Amniotic epithelial cell (primary cell): ENCODE measurements around the gene MYO19.
A peak's percentile ranks its signal among the peaks of the same experiment; 100 is the strongest.
"Not testable (repeated sequence)": the region's sequence is repeated elsewhere in the genome, so short reads cannot be mapped to it uniquely, and the experiment has no call there.

Experiments
- DNase-seq: peaks from one replicate; pipeline ENCODE4 v3.0.0-alpha.2; 2010; ENCODE audit warnings: low read depth

MYO19 gene

GRCh38 chr17:36529121-36529520, 5.5 kb downstream of the MYO19 start:
- peak; percentile 62 for DNase-seq

DNA sequence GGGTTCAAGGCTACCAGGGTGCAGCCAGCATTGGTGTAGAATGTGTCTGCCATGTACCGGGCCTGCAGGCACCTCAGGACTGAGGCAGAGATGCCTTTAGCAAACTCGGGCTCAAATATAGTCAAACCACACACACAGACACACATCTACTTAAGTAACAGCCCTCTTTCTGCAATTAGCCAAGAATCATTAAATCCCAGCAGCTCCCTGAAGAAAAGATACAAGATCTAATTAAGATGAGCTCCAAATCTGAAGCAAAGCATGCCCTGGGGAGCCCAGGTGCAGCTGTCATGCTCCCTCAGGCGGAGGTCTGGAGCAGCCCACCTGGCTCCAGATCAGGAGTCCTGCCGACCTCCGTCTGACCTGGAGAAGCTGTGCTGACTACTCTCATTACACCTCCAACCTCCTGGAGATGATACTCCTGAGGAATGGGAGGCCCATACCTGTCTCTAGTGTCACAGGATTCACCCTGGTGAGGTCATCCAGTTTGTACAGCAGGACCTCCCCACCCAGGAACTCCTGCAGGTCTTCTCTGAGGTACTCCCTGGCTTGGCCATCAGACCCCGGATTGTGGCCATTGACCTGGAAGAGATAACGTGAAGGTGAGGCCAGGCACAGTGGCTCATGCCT, 6.9 kb downstream of the MYO19 start:
- DNase-seq = no peak

GRCh38 chr17:36525888-36526287, 8.8 kb downstream of the MYO19 start:
- no peak for DNase-seq

DNA sequence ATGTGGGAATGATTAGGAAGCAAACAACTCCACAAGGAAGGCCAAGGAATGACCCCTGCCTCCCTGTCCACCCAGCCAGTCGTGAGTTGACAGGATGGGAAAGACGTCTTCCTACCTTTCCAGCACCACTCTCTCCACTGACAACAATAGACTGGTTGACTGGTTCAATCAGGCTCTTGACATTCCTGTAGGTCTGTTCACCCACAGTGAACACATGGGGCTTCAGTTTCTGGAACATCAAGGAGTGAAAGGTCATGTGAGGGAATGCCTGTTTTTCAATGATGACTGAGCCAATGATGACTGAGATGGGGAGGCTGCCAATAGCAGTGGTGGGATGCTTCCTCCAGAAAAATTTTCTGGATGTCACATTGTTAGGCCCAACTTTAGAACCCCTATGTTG, 9.6 kb downstream of the MYO19 start:
- DNase-seq = no peak

- no peak for DNase-seq
Observed at GRCh38 chr17:36524428-36524876, 10.2 kb downstream of the MYO19 start.

GRCh38 chr17:36523113-36523512, 11.6 kb downstream of the MYO19 start:
- DNase-seq = no peak

DNA sequence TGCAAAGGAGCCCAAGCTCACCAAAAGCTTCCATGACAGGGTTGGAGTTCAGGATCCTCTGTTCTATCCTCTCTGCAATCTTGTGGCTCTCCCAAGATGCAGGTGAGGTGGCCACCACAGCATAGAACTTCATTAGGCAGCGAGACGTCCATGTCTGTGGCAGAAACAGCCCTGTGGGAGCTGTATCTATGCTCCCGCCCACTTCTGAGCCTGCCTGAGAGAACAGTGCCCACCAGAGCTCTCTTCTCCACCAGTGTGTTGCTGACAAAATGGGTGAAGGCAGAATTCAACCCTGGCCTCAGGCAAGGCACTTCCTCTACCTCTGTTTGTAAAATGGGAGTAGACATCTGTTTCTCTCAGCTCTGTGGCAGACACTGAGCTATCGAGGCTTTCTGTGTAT, 18.8 kb downstream of the MYO19 start:
- no peak for DNase-seq

DNA sequence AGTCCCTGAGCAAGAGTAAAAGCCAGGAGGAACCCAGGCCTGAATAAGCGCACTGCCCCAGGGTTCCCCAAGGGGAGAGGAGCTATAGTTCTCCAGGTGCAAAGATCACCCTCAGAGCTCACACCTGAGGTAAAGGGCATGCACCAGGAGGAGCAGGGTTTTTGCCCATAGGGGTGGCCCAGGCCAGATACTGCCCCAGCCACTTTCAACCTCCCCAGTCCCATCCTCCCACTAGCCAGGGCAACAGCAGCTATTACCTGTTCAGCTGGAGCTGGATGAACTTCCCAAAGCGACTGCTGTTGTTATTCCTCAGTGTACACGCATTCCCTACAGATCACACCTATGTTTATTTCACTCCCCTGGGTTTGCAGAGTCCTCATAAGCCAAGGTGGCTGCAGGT, 19.8 kb downstream of the MYO19 start:
- no peak for DNase-seq

DNA sequence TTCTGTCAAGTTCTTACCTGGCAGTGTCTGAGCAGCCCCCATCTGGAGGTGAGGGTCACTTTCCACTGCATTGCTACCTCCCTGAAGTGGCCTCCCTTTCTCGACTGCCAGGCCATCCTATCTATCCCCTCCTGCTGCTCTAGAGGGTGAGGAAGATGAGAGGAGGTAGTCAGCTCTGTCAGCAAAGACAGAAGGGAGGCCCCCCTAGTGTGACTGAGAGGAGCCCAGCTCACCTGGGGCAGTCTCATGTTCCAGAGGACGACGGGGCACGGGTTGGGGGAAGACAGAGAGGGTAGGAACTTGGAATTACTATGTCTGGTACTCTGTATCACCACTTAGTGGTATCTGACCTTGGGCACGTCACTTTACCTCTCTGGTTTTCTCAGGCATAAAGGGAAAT, 22.0 kb downstream of the MYO19 start:
- no peak for DNase-seq

GRCh38 chr17:36511216-36511615, 23.5 kb downstream of the MYO19 start:
- DNase-seq = no peak

GRCh38 chr17:36510636-36511035, 24.0 kb downstream of the MYO19 start:
- DNase-seq = no peak

GRCh38 chr17:36509272-36509985, 25.2 kb downstream of the MYO19 start:
- DNase-seq = no peak

DNA sequence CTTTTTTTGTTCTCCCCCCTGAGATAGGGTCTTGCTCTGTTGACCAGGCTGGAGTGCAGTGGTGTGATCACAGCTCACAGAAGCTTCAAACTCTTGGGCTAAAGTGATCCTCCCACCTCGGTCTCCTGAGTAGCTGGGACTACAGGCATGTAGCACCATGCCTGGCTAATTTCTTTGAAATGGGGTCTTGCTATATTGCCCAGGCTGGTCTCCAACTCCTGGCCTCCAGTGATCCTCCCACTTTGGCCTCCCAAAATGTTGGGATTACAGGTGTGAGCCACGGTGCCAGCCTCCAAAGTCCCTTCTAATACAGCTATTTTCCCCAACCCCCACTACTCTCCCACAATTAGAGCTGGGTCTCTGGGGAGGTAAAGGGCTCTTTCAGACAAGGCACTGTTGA, 26.2 kb downstream of the MYO19 start:
- not testable (repeated sequence) for DNase-seq

DNA sequence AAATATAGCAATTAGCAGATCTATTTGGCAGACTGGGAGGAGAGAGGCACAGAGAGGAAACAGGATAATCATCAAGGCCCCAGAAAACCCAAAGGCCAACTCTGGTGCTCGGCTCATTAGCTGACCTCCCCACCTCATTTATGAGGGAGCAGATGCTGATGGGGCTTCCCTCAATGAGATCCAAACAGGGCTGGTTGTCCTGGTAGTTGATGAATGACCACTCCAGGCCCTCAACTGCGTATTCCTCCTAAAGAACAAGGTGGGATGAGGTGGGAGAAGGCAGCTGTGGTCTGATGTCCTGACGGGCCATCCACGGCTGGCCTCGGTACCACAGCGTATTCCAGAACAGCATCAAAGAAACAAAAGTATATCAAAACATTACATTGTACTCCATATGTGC, 27.4 kb downstream of the MYO19 start:
- no peak for DNase-seq

- no peak for DNase-seq
Observed at GRCh38 chr17:36506831-36507230, 27.8 kb downstream of the MYO19 start.

DNA sequence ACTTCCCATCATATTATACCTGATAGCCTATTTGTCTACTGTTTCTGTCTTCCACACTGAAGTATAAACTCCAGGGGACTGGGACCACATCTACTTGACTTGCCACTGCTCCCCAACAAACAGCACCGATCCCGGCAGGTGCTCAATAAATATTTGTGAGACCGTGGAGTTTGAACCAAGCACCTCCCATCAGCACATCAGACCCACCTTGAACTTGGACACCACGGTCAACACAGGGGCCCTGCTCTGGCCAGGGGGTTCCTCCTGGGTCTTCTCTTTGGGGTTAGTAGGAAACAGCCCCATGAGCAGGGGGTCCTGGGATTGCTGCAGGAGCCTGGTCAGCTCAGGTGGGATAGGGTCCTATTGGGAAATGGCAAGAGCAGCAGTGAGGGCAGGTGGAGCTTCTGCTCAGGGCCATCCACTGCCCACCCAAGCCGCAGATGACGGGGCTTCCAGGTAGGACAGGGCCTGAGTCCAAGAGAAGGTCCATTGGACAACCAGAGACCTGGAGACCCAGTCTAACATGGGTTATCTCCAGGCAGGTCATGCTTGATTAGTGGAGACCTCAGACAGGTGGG, 28.3 kb downstream of the MYO19 start:
- DNase-seq = no peak

GRCh38 chr17:36505171-36505570, 29.5 kb downstream of the MYO19 start:
- DNase-seq = no peak

DNA sequence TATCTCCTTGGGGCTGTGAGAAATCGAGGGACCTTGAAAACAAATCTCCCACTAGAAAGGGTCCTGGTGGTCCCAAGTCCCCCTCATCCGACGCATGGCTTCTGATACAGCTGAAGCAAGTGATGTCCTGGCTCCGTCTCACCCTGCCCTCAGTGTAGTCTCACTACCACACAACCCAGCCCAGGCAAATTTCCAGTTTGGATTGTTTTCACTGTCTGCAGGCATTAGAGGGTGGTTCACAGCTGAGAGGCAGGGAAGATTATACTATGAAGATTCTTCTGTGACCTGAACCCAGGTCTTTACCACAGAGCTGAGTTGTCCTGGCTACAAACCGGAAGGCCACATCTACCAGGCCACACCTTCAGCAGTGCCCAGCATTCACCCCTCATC, 30.5 kb downstream of the MYO19 start:
- no peak for DNase-seq

GRCh38 chr17:36503456-36504155, 31.1 kb downstream of the MYO19 start:
- no peak for DNase-seq

GRCh38 chr17:36501963-36502362, 32.7 kb downstream of the MYO19 start:
- no peak for DNase-seq

- no peak for DNase-seq
Observed at GRCh38 chr17:36501351-36501750, 33.3 kb downstream of the MYO19 start.

GRCh38 chr17:36500745-36501225, 33.9 kb downstream of the MYO19 start:
- DNase-seq = no peak
